ENCODE measurements around the gene GAB2.

Gene GAB2

DNA sequence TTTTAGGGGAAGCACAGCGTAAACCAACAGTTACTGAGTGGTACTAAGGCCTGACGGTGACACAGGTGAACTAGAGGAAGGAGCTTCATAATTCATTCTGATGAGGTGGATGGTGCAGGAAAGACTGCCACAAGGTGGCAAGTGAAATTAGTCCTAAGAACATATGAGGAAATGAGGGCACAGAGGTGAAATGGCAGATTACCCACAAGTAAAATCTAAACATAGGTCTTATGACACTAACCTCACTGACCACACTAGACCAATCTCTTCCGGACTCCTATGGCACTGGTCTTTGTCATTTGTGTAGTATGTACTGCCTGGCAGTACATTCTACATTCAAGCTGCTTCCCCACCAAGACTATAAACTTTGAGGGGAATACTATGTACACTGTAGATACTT lies 20.2 kb downstream of the GAB2 start:
- no peak for DNase-seq

DNA sequence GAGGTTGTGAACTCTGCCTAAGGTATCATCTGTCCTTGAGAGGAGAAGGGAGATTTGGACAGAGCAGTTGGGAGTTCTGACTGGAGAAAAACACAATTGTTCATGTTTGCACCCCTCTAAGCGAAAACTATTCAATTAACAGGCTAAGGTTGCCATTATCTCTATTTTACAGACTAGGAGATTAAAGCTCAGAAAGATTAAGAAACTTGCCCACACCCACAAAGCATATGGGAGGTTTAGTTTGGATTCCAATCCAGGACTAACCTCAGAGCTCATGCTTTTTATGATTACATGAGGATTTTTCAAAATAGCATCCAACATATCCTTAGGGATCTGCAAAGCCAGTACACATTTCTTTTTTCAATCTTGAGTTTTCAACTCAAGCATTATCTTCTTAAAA lies 22.0 kb downstream of the GAB2 start:
- DNase-seq = no peak

DNA sequence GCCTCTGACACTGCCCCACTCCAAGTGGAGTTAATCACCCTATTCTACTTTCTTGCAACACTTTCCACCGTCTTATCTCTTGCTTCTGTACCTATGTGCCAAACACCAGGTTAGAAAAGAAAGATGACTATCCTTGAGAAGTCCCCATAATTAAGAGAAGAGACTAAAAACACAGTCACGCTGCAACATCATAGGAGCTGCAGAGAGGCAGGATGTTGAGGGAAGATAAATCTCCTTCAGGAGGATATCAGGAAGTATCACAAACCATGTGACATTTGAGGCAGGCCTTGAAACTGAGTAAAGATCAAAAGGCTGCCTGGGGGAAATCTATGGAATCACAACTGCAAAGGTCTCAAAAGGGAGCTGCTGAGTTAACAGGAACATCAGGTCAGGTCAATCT lies 24.8 kb downstream of the GAB2 start:
- no peak for DNase-seq

DNA sequence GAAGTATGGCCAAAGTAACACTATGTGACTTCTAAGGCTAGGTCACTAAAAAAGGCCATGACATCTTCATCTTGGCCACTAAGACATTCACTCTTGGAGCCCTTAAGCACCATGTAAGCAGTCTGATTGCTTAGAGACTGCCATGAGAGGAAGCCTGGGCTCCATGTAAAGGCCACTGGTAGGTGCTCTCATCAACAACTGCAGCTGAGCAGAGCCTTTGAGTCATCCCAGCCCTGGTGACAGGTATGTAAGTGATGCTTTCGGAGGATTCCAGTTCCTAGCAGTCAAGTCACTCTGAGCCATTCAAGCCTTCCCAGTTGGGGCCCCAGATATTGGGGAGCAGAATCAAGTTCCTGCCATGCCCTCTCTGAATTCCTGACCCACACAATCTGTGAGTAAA lies 26.2 kb downstream of the GAB2 start:
- no peak for DNase-seq

DNA sequence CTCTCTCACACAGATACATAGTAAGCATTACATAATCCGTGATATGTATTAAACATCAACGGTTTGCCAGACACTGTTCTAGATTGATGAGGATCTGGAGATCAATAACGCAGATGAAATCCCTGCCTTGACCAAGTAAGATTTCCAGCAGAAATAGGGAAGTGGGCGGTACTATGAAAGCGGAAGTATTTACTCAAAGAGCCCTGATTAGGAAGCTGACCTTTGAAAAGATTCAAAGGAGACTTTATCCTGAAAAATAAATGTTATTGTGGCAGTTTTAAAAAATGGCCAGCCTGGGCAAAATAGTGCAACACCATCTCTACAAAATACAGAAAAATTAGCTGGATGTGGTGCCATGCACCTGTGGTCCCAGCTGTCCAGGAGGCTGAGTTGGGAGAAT lies 26.8 kb downstream of the GAB2 start:
- no peak for DNase-seq

DNA sequence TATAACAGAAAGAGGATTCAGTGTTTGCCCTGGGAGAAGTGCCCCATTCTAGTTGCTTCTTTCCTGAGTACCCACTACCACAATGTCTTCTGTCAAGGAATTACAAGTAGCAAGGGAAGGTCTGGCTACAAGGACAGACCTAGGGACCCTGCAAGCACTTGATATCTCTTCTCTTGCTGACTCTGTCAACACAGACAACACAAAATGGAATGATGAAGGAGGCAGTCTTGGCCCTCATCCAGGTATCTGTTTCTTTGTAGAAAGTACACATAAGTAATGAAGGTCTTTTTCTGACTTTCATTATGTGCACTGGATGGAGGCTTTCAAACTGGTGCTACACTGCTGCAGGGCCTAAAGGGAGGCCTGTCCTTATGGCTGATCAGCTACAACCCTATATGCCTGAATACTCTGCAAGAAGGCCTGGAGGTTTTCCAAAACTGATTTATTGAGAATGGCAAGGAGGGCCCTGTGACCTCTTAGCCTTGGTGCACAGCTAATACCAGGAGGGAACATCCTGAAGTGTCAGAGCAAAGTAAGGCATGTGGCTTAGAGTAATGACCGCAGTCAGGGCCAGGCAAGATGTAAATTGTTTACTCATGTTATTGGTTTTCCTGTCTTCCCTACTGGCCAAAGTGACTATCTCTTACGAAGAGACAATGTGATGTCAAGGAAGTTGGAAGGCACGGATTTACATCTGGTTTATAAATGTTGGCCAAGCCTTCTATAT lies 31.2 kb downstream of the GAB2 start:
- DNase-seq = no peak

DNA sequence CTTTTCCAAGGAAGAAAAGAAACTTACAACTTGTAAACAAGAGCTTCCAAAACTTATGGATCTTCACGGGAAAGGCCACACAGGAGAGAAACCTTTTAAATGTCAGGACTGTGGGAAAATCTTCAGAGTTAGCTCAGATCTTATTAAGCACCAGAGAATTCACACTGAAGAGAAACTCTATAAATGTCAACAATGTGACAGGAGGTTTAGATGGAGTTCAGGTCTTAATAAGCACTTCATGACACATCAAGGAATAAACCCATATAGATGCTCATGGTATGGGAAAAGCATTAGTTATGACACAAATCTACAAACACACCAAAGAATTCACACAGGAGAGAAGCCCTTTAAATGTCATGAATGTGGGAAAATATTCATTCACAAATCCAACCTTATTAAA lies 32.4 kb downstream of the GAB2 start:
- DNase-seq = no peak

DNA sequence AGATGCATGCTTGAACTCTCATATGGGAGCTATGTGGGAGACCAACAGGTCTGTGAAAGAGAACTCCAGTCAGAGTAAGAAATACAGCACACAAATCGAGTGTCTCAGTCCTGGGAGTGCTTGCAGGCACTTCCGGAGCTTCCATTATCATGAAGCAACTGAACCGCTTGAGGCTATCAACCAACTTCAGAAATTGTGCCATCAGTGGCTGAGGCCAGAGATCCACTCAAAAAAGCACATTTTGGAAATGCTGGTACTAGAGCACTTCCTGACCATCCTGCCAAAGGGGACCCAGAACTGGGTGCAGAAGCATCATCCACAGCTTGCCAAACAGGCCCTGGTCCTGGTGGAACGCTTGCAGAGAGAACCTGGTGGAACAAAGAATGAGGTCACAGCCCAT lies 33.4 kb downstream of the GAB2 start:
- no peak for DNase-seq

DNA sequence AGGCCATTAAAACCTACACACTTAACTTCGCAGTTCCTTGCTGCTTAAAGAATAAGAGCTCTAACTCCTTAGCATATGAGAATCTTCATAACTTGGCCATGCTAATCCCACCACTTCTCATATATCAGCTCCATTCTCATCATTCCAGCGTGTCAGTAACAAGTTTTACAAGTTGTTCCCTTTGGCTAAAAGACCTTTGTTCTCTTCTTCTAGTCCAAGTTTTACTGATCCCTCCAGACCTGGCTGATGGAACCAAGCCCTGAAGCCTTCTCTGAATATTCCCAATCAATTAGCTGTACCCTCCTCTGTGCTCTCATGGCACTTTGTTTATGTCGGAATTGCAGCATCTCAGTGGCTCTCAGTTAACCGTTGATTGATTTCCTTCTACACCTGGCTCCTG lies 35.8 kb downstream of the GAB2 start:
- DNase-seq = no peak

DNA sequence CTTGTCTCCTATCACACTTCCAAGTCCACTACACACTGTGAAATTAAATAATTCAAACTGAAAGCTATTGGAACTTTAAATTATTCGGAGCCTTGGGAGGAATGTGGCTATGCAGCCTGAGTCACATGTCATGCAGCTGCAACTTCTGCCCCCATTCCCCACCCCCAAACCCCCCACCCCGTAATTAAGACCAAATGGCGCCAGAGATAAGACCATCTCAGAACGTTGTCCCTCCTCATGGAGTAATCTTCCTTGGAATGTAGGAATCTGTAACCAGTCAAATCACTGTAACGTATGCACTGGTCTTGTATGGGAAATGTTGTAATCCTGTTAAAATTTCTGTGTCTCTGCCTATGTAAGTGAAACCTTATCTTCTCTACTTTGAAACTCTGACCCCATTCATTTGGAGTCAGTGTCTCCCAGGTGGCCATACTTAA lies 37.0 kb downstream of the GAB2 start:
- no peak for DNase-seq

DNA sequence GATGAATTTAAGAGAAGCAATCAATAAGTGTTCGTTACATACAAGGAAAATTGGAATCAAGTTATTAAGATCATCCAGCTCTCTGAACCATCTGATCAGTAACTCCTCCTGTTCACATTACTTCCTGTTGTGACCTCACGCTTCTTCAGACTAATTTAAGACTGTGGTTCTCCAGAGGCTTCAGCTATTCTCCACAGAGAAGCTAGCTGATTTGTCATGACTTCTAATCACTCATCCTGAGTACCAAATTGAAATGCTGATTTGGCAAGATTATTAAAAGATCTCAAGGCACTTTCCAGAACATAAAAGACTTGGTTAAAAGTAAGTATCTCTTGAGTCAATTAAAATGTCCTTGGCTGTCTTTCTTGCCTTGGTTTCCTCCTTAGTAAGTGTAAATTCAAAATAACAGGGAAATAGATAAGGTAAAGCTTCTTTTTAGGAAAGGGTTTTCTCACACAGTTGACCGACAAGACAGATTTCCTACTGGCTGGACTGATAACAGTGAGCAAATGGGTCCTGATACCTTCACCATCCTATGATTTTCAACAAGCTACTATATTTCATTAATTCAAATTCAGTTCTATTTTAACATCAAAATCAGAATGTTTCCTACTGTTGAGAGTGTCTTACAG lies 38.5 kb downstream of the GAB2 start:
- no peak for DNase-seq

DNA sequence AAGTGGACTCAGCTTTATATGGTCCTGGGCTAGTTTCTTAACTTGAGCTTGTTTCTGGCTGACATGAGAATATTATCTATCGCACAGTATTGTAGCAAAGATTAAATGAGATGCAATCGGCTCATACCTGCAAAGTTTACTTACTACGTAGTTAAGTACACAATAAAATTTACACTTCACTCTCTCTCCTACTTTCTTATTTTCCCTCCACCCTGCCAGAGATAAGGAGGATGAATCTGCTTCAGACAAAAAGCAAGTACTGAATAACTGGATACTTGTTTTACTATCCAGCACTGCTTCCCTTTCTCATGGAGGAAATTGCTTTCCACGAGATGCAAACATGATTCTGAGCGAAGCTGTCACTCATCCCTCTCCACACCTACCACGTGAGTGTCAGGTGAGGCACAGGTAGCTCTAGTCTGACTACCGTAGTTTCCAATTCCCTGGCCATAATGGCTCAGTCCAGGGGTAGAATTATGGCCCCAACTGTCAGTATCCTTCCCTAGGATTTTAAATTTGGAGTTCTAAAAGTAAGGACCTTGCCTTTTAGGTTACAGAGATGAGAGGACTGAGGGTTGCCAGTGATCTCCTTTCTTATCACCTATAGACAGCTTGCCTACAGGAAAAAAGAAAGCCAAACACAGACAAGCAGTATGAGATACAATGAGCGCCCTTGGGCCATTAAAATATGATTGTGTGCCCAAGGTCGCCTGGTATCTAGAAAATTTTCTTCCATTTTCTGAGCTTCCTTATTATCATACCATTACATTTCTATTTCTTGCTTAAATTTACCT lies 39.8 kb downstream of the GAB2 start:
- DNase-seq = no peak

DNA sequence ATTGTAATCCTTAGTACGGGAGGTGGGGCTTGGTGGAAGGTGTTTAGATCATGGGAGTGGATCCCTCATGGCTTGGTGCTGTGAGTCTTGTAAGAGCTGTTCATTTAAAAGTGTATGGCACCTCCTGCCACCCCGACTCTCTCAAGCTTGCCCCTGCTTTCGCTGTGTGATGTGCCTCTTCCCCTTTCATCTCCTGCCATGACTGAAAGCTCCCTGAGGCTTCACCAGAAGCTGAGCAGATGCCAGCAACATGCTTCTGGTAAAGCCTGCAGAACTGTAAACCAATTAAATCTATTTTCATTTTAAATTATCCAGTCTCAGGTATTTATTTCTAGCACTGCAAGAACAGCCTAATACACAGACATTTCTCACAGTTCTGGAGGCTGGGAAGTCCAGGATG lies 40.8 kb downstream of the GAB2 start:
- DNase-seq = no peak

DNA sequence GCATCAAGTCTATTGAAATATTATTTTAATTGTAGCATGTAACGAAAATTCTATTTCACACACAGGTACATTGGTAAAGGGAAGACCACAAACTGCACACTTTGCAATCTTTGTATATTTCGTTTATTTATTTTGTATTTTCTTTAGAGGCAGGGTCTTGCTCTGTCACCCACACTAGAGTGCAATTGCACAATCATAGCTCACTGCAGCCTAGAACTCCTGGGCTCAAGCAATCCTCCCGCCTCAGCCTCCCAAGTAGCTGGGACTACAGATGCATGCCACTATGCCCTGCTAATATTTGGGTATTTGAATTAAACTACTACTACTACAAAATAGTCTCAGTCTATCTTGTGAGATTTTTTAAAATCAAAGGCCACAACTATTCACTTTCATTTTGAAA lies 42.7 kb downstream of the GAB2 start:
- no peak for DNase-seq

DNA sequence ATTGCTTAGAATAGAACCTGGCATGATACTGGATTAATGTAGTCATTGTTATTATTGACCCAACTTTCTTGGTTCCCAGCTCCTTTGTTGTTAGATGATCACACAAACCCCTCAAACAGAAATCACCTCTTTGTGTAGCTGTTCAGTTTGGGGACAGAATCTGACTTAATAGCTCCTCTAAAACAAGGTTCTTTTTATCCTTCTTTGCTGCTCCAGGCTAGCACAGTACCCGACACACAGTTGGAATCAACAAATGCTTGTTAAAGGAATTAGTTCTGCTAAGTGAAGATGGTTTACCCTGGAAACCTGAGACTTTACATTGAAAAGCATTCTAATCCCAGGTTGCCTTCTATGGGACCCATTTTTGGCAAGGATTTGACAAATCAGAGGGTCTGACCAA lies 43.9 kb downstream of the GAB2 start:
- no peak for DNase-seq

DNA sequence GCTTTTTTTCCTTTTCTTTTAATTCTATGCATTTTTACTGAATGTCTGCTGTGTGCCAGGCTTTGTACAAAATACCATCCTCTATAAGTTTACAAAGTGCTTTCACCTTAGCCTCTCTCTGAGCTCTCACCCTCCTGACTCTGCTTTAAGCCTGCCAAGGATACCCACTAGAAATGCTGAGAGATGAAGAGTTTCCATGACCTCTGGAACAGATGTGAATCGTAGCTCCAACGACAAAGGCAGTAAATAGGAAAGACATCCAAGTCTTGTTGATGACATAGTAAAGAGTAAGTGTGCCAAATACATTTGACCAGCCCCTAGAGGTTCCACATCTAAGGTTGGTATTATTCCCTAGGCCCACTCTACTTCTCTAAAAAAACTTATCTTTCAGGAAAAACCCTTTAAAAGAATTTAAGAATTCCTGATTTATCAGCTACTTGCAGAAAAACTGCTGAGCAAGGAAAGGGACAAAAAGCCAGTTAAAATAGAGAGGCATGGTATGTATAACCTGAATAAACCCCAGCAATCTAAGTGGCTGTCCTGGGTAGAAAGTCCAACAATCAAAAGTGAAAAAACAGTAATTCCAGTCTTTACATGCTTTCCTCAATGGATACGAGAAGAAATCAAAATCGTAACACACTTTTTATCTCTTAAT lies 45.4 kb downstream of the GAB2 start:
- no peak for DNase-seq

DNA sequence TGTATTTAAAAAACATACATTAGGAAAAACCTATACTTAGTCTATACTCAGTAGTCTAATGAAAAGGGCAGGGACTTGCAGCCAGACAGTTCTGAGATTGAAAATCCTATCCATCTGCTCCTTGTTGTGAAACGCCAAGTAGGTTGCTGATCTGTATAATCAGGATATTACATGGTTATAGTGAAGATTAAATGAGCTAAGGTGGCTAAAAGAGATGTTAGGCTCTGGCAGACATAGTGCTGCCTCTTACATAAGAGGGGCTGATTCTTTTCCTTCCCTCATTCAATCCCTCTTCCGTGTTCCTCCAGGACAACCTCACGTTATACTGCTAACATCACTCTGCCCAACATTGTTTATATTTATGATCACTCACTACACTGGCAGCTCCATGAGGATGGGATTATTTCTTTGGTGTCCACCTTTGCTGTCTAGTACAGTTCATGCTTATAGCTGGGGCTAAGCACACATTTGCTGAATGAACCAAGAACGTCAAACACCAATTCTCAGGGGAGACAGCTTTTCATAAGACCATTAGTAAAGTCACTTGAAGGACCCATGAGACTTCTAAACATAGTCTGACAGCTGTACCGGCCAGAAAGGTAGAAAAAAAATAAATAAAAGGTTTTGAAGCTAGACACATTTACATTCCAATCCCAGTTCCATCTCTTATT lies 46.3 kb downstream of the GAB2 start:
- no peak for DNase-seq

DNA sequence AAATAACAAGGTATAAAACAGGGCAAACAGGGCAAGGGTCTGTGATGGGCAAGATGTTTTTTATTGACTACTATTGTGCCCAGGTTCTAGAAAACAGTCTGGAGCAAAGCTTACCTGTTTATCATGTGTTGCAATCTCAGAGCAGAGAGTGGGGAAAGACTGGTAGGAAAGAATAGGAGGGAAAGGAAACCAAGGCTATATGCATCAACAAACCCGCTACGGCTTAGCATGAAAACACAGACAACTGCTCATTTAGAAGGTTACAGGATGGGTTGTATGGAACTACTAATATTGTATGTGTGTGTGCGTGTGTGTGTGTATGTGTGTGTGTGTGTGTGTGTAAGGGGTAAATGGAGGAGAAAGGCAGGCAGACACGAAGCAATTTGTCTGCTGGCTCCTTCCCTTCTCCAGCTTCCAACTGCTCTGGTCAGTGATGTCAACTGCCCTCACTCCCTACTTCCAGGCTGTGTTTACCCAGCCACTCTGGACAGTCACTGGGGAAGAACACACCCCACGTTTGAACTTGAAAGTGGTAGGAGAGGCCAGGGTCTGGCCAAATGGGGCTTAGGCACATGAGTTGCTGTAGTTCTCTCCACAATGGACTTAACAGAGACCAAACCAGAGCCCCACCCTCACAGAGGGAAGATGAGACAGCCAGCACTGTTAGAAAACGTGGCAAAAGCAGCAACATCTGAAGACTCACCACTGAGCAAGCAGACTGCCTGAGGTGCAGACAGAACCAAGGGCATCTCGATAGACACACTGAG lies 47.0 kb downstream of the GAB2 start:
- no peak for DNase-seq

DNA sequence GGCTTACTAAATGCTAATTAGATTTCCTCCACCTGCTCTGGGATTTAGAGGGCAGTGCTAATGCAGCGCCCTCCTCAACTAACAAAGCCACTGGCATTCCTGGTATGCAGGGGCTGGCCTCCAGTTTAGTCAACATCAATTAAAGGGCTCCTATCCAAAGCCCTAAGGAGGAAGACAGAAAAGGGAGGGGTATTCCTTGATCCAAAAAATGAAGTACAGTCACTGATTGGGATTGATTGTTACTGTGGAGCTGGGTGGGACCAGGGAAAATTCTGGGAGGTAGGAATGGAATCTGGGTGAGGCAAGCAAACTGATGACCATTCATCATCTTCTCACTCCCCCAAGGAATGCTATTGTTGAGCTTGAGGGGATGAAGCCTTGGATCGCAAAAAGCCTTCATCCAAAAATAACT lies 52.2 kb downstream of the GAB2 start:
- DNase-seq = no peak

DNA sequence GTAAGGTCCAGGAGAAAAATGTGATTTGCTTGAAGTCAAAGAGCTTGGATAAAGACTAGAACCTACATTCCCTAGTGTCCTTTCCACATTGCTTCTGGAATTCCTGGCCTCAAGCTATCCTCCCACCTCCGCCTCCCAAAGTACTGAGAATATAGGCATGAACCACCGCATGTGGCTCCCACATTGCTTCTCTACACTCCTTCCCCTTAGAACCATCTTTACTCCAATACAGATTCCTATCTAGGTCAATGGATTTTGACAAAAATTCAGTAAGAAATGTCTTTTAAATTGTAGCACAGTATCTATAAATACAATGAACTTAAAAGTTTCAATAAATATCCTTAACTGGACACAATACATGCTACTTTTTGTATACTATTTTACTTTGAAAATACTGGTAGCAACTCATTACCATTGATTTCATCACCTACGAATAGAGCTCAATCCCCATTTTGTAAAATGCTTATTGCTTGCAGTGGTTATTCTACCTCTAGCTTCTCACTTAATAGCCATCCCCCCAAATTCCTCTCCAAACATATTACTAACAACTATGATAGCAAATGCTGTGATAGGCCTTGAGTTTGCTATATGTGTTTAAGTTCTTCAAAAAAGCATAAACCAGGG lies 53.4 kb downstream of the GAB2 start:
- no peak for DNase-seq

DNA sequence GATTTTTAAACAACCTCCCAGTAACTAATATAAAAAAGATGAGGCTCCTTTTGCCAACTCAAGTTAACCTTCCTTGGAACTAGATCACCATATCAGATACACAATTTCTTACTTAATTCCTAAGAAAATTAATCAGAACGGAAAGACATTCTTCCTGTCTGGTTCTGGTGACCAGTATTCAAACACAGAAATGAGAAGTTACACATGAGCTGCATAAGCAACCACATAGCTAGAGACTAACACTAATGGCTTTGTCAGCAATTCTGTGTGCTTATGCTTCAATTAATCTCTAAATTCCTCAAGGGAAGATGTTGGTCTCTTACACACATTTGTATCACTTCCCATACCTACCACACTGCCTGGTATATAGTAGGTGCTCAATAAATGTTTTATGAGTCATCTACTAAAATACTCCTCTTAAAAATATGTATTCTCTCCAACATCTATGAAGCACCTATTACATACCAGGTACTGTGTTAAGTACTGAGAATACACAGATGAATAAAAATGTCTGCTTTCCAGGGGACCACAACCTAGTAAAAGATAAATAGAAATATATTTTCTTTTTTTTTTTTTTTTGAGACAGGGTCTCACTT lies 54.5 kb downstream of the GAB2 start:
- no peak for DNase-seq
